Endothelial cell of hepatic sinusoid (primary cell): ENCODE results near the gene CNTRL.
"Not testable (repeated sequence)": the region's sequence is repeated elsewhere in the genome, so short reads cannot be mapped to it uniquely, and the experiment has no call there.

Source experiments
- in situ Hi-C: cut with HindIII; loops from 2 replicates; pipeline ENCODE4 v1.10.0; 2017; ENCODE audit warnings: low sequenced_read_pairs

The CNTRL gene

GRCh38 chr9:121173501-121173900 lies 98.7 kb downstream of the CNTRL start:
- in situ Hi-C loops = no loop called here

GRCh38 chr9:121178676-121179372 lies 104.1 kb downstream of the CNTRL start:
- in situ Hi-C loops = no loop called here

- in situ Hi-C loops = not testable (repeated sequence)
Measured at GRCh38 chr9:121179373-121179721, 104.6 kb downstream of the CNTRL start.

GRCh38 chr9:121179930-121180681 lies 105.4 kb downstream of the CNTRL start:
- in situ Hi-C loops = no loop called here

- in situ Hi-C loops = no loop called here
Measured at GRCh38 chr9:121182101-121182836, 107.5 kb downstream of the CNTRL start.

- in situ Hi-C loops = no loop called here
Measured at GRCh38 chr9:121182989-121183388, 108.2 kb downstream of the CNTRL start.

GRCh38 chr9:121183666-121184423 lies 109.1 kb downstream of the CNTRL start:
- in situ Hi-C loops = no loop called here

GRCh38 chr9:121184463-121184862 lies 109.7 kb downstream of the CNTRL start:
- in situ Hi-C loops = no loop called here

- in situ Hi-C loops = no loop called here
Measured at GRCh38 chr9:121185178-121185745, 110.5 kb downstream of the CNTRL start.

- in situ Hi-C loops = no loop called here
Measured at GRCh38 chr9:121185774-121186403, 111.1 kb downstream of the CNTRL start.

GRCh38 chr9:121187636-121188305 lies 113.0 kb downstream of the CNTRL start:
- in situ Hi-C loops = no loop called here

GRCh38 chr9:121189006-121189405 lies 114.3 kb downstream of the CNTRL start:
- in situ Hi-C loops = no loop called here

GRCh38 chr9:121189660-121190059 lies 114.9 kb downstream of the CNTRL start:
- in situ Hi-C loops = no loop called here

- in situ Hi-C loops = no loop called here
Measured at GRCh38 chr9:121191235-121191634, 116.5 kb downstream of the CNTRL start.

- in situ Hi-C loops = no loop called here
Measured at GRCh38 chr9:121192518-121192917, 117.8 kb downstream of the CNTRL start.

GRCh38 chr9:121192959-121193640 lies 118.3 kb downstream of the CNTRL start:
- in situ Hi-C loops = no loop called here

GRCh38 chr9:121194730-121195129 lies 120.0 kb downstream of the CNTRL start:
- in situ Hi-C loops = no loop called here

- in situ Hi-C loops = no loop called here
Measured at GRCh38 chr9:121196389-121196788, 121.6 kb downstream of the CNTRL start.

- in situ Hi-C loops = no loop called here
Measured at GRCh38 chr9:121197132-121197531, 122.4 kb downstream of the CNTRL start.
